GM12872 (cell line): ENCODE measurements around the gene SYNDIG1.

Experiments used
- TF ChIP-seq, protein P1 (sequence below): IDR thresholded peaks from 3 replicates; pipeline ENCODE4 v1.5.1; 2011; ENCODE audit warnings: low read depth, mild to moderate bottlenecking, low read length, moderate library complexity; ENCODE audit not compliant: insufficient read depth

Gene SYNDIG1

DNA sequence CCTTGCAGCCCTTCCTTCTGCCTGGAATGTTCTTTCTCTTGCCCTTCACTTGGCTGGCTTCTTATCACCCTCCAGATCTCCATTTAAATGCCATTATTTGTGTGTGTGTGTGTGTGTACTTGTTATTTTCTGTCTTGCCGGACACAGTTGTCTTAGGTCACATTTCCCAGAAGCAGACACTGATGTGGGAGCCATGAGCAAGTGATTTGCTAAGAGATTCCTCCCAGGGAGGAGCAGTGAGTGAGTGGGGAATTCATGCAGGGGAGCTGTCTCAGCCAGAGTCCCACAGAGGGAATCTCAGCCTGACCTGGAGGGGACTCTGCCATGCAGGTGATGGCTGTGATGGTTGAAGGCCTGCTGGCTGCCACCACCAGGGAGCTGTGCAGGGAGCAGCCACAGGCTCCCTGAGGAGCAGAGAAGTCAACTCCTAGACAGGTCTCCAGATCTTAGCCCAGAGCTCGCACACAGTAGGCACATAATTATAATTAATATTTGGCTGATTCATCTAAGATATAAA is 96.5 kb downstream of the SYNDIG1 start:
- TF ChIP-seq, protein P1, sequence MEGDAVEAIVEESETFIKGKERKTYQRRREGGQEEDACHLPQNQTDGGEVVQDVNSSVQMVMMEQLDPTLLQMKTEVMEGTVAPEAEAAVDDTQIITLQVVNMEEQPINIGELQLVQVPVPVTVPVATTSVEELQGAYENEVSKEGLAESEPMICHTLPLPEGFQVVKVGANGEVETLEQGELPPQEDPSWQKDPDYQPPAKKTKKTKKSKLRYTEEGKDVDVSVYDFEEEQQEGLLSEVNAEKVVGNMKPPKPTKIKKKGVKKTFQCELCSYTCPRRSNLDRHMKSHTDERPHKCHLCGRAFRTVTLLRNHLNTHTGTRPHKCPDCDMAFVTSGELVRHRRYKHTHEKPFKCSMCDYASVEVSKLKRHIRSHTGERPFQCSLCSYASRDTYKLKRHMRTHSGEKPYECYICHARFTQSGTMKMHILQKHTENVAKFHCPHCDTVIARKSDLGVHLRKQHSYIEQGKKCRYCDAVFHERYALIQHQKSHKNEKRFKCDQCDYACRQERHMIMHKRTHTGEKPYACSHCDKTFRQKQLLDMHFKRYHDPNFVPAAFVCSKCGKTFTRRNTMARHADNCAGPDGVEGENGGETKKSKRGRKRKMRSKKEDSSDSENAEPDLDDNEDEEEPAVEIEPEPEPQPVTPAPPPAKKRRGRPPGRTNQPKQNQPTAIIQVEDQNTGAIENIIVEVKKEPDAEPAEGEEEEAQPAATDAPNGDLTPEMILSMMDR, result no peak

- TF ChIP-seq, protein P1, result no peak
Observed at GRCh38 chr20:24566656-24567055, 97.2 kb downstream of the SYNDIG1 start.

GRCh38 chr20:24567508-24567907 is 98.1 kb downstream of the SYNDIG1 start:
- TF ChIP-seq, protein P1, result no peak

GRCh38 chr20:24568842-24569241 is 99.4 kb downstream of the SYNDIG1 start:
- TF ChIP-seq, protein P1, result no peak

DNA sequence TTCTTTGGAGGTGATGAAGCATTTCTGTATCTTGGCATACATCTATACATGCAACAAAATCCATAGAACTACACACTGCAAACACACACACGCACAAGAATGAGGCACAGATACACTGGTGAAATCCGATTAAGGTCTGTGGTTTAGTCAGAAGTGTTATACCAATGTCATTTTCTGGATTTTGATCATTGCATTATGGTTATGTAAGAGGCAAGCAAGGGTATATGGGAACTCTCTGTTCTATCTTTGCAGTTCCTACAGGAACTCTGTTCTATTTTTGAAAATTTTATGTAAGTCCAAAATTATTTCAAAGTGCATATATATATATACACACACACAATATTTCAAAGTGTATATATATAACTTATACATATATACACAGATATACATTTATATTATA is 101.7 kb downstream of the SYNDIG1 start:
- TF ChIP-seq, protein P1, result no peak

GRCh38 chr20:24572140-24572539 is 102.7 kb downstream of the SYNDIG1 start:
- TF ChIP-seq, protein P1, result no peak

DNA sequence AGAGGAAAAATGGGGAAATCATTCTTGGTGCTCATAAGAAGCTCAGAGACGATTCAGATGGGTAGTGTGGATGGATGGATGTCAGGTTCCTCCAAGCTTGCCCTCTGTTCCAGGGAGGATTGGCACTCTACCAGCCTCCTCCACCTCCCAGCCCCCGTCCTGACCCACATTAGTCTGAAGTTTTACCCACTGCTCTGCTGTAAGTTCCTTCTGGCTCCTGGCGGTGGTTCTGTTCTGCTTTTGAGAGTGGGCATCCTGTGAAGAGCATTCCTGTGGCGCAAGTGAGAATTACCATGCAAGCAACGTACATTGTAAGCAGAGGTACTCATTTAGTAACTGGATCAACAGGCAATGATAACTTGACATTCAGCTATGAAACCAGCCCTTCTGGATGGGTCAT is 103.4 kb downstream of the SYNDIG1 start:
- TF ChIP-seq, protein P1, result no peak
